SK-N-SH treated with all-trans-retinoic acid at 6 μM for 48 hours (cell line): ENCODE data around the gene CERT1.
"Not testable (repeated sequence)": the region's sequence is repeated elsewhere in the genome, so short reads cannot be mapped to it uniquely, and the experiment has no call there.

Experiments
- ATAC-seq: fragments of 200-7000 bp; cut with Tn5 transposase; 3 replicates; pipeline ENCODE4 v1.9.1; 2020; ENCODE audit warnings: mild to moderate bottlenecking, moderate library complexity
- CREB5 ChIP-seq: fragments of 250-450 bp; sonication (Bioruptor Pico); IDR thresholded peaks from 2 replicates; pipeline ENCODE4 v1.5.1; 2020; ENCODE audit warnings: low read depth, mild to moderate bottlenecking, moderate library complexity
- CSDC2 ChIP-seq: fragments of 250-450 bp; sonication (Bioruptor Pico); IDR thresholded peaks from 2 replicates; pipeline ENCODE4 v1.5.0; 2020; ENCODE audit warnings: mild to moderate bottlenecking, moderate library complexity
- ESRRG ChIP-seq: fragments of 250-450 bp; sonication (Bioruptor Pico); IDR thresholded peaks from 2 replicates; pipeline ENCODE4 v1.6.1; 2021; ENCODE audit warnings: mild to moderate bottlenecking
- ISL1 ChIP-seq: fragments of 250-450 bp; sonication (Bioruptor Pico); IDR thresholded peaks from 2 replicates; pipeline ENCODE4 v2.1.2; 2022; ENCODE audit warnings: mild to moderate bottlenecking, moderate library complexity
- OSR1 ChIP-seq: fragments of 250-450 bp; sonication (Bioruptor Pico); IDR thresholded peaks from 2 replicates; pipeline ENCODE4 v1.8.0; 2022; ENCODE audit warnings: moderate library complexity, mild to moderate bottlenecking, inconsistent platforms
- RARB ChIP-seq: fragments of 250-450 bp; sonication (Bioruptor Pico); IDR thresholded peaks from 2 replicates; pipeline ENCODE4 v1.8.0; 2021; ENCODE audit warnings: mild to moderate bottlenecking, moderate library complexity
- ZC3H10 ChIP-seq: fragments of 250-450 bp; sonication (Bioruptor Pico); IDR thresholded peaks from 2 replicates; pipeline ENCODE4 v1.5.1; 2021; ENCODE audit warnings: mild to moderate bottlenecking, moderate library complexity
- ZFP3 ChIP-seq: fragments of 250-450 bp; sonication (Bioruptor Pico); IDR thresholded peaks from 2 replicates; pipeline ENCODE4 v1.5.0; 2020; ENCODE audit warnings: mild to moderate bottlenecking, moderate library complexity
- ZFP30 ChIP-seq: fragments of 450-650 bp; formaldehyde crosslinking; IDR thresholded peaks from 2 replicates; pipeline ENCODE4 v1.5.0; 2022; ENCODE audit warnings: mild to moderate bottlenecking, moderate library complexity
- ZNF565 ChIP-seq: fragments of 450-650 bp; formaldehyde crosslinking; conservative IDR thresholded peaks from 2 replicates; pipeline ENCODE4 v1.5.0; 2020; ENCODE audit warnings: low read depth, mild to moderate bottlenecking, moderate library complexity
- ZNF70 ChIP-seq: fragments of 450-650 bp; formaldehyde crosslinking; IDR thresholded peaks from 2 replicates; pipeline ENCODE4 v1.5.0; 2020; ENCODE audit warnings: mild to moderate bottlenecking, moderate library complexity
- ZNF8 ChIP-seq: fragments of 450-650 bp; formaldehyde crosslinking; IDR thresholded peaks from 2 replicates; pipeline ENCODE4 v1.5.0; 2020; ENCODE audit warnings: mild to moderate bottlenecking, moderate library complexity
- TF ChIP-seq, protein P1 (sequence below): fragments of 250-450 bp; sonication (Bioruptor Pico); IDR thresholded peaks from 2 replicates; pipeline ENCODE4 v1.8.0; 2020; ENCODE audit warnings: mild to moderate bottlenecking, moderate library complexity, borderline replicate concordance
- TF ChIP-seq, protein P2 (sequence below): fragments of 250-450 bp; sonication (Bioruptor Pico); IDR thresholded peaks from 2 replicates; pipeline ENCODE4 v1.8.0; 2021; ENCODE audit warnings: low read depth, mild to moderate bottlenecking, moderate library complexity, borderline replicate concordance
- TF ChIP-seq, protein P3 (sequence below): fragments of 250-450 bp; sonication (Bioruptor Pico); IDR thresholded peaks from 2 replicates; pipeline ENCODE4 v1.5.1; 2021; ENCODE audit warnings: mild to moderate bottlenecking, moderate library complexity
- TF ChIP-seq, protein P4 (sequence below): fragments of 250-450 bp; sonication (Bioruptor Pico); IDR thresholded peaks from 2 replicates; pipeline ENCODE4 v1.5.0; 2020; ENCODE audit warnings: mild to moderate bottlenecking, moderate library complexity

CERT1 gene

GRCh38 chr5:75536147-75536546 lies 24.7 kb upstream of the CERT1 start:
- TF ChIP-seq ESRRG (CRISPR knock-in tag) = no peak
- no peak for TF ChIP-seq RARB
- ATAC-seq = no peak

GRCh38 chr5:75534734-75535133 lies 23.3 kb upstream of the CERT1 start:
- ATAC-seq = no peak
- TF ChIP-seq, protein P1, sequence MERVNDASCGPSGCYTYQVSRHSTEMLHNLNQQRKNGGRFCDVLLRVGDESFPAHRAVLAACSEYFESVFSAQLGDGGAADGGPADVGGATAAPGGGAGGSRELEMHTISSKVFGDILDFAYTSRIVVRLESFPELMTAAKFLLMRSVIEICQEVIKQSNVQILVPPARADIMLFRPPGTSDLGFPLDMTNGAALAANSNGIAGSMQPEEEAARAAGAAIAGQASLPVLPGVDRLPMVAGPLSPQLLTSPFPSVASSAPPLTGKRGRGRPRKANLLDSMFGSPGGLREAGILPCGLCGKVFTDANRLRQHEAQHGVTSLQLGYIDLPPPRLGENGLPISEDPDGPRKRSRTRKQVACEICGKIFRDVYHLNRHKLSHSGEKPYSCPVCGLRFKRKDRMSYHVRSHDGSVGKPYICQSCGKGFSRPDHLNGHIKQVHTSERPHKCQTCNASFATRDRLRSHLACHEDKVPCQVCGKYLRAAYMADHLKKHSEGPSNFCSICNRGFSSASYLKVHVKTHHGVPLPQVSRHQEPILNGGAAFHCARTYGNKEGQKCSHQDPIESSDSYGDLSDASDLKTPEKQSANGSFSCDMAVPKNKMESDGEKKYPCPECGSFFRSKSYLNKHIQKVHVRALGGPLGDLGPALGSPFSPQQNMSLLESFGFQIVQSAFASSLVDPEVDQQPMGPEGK (CRISPR knock-in tag) = no peak
- TF ChIP-seq ZC3H10 (no peak), CREB5 (CRISPR knock-in tag) (no peak), ISL1 (CRISPR knock-in tag) (no peak), ZNF565 (CRISPR knock-in tag) (no peak), OSR1 (no peak), ZFP3 (CRISPR knock-in tag) (no peak), CSDC2 (no peak)
- TF ChIP-seq, protein P2, sequence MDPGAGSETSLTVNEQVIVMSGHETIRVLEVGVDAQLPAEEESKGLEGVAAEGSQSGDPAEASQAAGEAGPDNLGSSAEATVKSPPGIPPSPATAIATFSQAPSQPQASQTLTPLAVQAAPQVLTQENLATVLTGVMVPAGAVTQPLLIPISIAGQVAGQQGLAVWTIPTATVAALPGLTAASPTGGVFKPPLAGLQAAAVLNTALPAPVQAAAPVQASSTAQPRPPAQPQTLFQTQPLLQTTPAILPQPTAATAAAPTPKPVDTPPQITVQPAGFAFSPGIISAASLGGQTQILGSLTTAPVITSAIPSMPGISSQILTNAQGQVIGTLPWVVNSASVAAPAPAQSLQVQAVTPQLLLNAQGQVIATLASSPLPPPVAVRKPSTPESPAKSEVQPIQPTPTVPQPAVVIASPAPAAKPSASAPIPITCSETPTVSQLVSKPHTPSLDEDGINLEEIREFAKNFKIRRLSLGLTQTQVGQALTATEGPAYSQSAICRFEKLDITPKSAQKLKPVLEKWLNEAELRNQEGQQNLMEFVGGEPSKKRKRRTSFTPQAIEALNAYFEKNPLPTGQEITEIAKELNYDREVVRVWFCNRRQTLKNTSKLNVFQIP (CRISPR knock-in tag) = no peak

DNA sequence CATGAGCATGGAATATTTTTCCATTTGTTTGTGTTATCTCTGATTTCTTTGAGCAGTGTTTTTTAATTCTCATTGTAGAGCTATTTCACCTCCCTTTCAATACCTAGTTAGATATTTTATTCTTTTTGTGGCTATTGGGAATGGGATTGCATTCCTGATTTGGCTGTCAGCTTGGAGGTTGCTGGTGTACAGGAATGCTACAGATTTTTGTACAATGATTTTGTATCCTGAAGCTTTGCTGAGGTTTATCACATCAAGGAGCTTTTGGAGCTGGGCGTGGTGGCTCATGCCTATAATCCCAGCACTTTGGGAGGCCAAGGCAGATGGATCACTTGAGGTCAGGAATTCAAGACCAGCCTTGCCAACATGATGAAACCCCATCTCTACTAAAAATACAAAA lies 22.3 kb upstream of the CERT1 start:
- ATAC-seq = not testable (repeated sequence)

DNA sequence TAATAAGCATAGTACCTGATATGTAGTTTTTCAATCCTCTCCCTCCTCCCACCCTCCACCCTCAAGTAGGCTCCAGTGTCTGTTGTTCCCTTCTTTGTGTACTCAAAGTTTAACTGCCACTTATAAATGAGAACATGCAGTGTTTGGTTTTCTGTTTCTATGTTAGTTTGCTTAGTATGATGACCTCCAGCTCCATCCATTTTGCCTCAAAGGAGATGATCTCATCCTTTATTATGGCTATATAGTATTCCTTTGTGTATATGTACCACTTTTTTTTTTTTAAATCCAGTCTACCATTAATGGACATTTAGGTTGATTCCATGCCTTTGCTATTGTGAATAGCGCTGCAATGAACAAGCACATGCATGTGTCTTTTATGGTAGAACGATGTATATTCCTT lies 20.8 kb upstream of the CERT1 start:
- TF ChIP-seq ZNF8 (CRISPR knock-in tag) (peak; percentile 60; the same call in 1 of the 2 replicates), ZNF70 (CRISPR knock-in tag) (peak; percentile 44; the same call in 1 of the 2 replicates)
- TF ChIP-seq, protein P3, sequence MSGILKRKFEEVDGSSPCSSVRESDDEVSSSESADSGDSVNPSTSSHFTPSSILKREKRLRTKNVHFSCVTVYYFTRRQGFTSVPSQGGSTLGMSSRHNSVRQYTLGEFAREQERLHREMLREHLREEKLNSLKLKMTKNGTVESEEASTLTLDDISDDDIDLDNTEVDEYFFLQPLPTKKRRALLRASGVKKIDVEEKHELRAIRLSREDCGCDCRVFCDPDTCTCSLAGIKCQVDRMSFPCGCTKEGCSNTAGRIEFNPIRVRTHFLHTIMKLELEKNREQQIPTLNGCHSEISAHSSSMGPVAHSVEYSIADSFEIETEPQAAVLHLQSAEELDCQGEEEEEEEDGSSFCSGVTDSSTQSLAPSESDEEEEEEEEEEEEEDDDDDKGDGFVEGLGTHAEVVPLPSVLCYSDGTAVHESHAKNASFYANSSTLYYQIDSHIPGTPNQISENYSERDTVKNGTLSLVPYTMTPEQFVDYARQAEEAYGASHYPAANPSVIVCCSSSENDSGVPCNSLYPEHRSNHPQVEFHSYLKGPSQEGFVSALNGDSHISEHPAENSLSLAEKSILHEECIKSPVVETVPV = no peak

GRCh38 chr5:75529185-75529584 lies 17.8 kb upstream of the CERT1 start:
- TF ChIP-seq ZFP3 (CRISPR knock-in tag) (no peak), ZNF565 (CRISPR knock-in tag) (no peak), ZC3H10 (no peak), ZFP30 (no peak), CSDC2 (no peak), CREB5 (CRISPR knock-in tag) (no peak), RARB (no peak), ISL1 (CRISPR knock-in tag) (no peak), ESRRG (CRISPR knock-in tag) (no peak)
- TF ChIP-seq, protein P4, sequence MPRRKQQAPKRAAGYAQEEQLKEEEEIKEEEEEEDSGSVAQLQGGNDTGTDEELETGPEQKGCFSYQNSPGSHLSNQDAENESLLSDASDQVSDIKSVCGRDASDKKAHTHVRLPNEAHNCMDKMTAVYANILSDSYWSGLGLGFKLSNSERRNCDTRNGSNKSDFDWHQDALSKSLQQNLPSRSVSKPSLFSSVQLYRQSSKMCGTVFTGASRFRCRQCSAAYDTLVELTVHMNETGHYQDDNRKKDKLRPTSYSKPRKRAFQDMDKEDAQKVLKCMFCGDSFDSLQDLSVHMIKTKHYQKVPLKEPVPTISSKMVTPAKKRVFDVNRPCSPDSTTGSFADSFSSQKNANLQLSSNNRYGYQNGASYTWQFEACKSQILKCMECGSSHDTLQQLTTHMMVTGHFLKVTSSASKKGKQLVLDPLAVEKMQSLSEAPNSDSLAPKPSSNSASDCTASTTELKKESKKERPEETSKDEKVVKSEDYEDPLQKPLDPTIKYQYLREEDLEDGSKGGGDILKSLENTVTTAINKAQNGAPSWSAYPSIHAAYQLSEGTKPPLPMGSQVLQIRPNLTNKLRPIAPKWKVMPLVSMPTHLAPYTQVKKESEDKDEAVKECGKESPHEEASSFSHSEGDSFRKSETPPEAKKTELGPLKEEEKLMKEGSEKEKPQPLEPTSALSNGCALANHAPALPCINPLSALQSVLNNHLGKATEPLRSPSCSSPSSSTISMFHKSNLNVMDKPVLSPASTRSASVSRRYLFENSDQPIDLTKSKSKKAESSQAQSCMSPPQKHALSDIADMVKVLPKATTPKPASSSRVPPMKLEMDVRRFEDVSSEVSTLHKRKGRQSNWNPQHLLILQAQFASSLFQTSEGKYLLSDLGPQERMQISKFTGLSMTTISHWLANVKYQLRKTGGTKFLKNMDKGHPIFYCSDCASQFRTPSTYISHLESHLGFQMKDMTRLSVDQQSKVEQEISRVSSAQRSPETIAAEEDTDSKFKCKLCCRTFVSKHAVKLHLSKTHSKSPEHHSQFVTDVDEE = no peak
- TF ChIP-seq, protein P3 = no peak
- TF ChIP-seq, protein P2 (CRISPR knock-in tag) = no peak
- ATAC-seq = no peak

More for the DNA sequence above, 20.8 kb upstream of the CERT1 start:
- no peak for ATAC-seq
